ENCODE measurements around the gene SPATA45. TPM values are rescaled to one million over a fixed set of nuclear protein-coding genes. Genes with fewer than 3 reads are reported as not detected.

Gene SPATA45
- polyA plus RNA-seq, 1 of the 3 experiments (the other 2 are of a cell fraction), result not detected

DNA sequence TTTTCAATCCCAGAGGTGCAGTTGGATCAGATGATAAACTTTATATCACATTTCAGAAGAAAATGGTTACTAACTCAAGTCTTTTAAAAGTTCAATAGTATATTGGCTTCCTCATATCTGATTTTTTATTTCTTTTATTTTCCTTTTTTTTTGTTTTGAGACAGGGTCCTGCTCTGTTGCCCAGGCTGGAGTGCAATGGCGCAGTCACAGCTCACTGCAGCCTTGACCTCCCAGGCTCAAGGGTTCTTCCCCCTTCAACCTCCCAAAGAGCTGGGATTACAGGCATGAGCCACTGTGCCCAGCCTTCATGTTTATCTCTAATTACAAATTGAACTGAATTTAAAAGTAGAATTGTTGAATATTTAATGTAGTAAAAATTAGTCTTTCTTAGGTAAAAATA lies 24.5 kb upstream of the SPATA45 start:
- H2AFZ ChIP-seq (ENCODE audit: low read depth), result no peak overlapping the region
- DNase-seq, result no peak
- H3K36me3 ChIP-seq (replicated peaks in 1 of 2; ENCODE audit: control insufficient read depth in 1 of 2, insufficient read depth in 2 of 2, low read length in 1 of 2), result peaks cover 31 to 48% of the 10 kb centered on the region in 2 experiments
- TF ChIP-seq, protein P1, sequence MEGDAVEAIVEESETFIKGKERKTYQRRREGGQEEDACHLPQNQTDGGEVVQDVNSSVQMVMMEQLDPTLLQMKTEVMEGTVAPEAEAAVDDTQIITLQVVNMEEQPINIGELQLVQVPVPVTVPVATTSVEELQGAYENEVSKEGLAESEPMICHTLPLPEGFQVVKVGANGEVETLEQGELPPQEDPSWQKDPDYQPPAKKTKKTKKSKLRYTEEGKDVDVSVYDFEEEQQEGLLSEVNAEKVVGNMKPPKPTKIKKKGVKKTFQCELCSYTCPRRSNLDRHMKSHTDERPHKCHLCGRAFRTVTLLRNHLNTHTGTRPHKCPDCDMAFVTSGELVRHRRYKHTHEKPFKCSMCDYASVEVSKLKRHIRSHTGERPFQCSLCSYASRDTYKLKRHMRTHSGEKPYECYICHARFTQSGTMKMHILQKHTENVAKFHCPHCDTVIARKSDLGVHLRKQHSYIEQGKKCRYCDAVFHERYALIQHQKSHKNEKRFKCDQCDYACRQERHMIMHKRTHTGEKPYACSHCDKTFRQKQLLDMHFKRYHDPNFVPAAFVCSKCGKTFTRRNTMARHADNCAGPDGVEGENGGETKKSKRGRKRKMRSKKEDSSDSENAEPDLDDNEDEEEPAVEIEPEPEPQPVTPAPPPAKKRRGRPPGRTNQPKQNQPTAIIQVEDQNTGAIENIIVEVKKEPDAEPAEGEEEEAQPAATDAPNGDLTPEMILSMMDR (IDR thresholded peaks at IDR 0.05), result no peak
- TF ChIP-seq, protein P2, sequence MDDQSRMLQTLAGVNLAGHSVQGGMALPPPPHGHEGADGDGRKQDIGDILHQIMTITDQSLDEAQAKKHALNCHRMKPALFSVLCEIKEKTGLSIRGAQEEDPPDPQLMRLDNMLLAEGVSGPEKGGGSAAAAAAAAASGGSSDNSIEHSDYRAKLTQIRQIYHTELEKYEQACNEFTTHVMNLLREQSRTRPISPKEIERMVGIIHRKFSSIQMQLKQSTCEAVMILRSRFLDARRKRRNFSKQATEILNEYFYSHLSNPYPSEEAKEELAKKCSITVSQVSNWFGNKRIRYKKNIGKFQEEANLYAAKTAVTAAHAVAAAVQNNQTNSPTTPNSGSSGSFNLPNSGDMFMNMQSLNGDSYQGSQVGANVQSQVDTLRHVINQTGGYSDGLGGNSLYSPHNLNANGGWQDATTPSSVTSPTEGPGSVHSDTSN (IDR thresholded peaks at IDR 0.05), result no peak
- no peak for TF ChIP-seq SIN3A (IDR thresholded peaks at IDR 0.05; ENCODE audit: borderline replicate concordance, low read depth, low read length)
- TF ChIP-seq RFX5 (IDR thresholded peaks at IDR 0.05; ENCODE audit: low read length), result no peak
- TF ChIP-seq NRF1 (IDR thresholded peaks at IDR 0.05; ENCODE audit: low read depth, low read length), result no peak
- TF ChIP-seq, protein P3, sequence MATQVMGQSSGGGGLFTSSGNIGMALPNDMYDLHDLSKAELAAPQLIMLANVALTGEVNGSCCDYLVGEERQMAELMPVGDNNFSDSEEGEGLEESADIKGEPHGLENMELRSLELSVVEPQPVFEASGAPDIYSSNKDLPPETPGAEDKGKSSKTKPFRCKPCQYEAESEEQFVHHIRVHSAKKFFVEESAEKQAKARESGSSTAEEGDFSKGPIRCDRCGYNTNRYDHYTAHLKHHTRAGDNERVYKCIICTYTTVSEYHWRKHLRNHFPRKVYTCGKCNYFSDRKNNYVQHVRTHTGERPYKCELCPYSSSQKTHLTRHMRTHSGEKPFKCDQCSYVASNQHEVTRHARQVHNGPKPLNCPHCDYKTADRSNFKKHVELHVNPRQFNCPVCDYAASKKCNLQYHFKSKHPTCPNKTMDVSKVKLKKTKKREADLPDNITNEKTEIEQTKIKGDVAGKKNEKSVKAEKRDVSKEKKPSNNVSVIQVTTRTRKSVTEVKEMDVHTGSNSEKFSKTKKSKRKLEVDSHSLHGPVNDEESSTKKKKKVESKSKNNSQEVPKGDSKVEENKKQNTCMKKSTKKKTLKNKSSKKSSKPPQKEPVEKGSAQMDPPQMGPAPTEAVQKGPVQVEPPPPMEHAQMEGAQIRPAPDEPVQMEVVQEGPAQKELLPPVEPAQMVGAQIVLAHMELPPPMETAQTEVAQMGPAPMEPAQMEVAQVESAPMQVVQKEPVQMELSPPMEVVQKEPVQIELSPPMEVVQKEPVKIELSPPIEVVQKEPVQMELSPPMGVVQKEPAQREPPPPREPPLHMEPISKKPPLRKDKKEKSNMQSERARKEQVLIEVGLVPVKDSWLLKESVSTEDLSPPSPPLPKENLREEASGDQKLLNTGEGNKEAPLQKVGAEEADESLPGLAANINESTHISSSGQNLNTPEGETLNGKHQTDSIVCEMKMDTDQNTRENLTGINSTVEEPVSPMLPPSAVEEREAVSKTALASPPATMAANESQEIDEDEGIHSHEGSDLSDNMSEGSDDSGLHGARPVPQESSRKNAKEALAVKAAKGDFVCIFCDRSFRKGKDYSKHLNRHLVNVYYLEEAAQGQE (IDR thresholded peaks at IDR 0.05; ENCODE audit: low read depth, low read length), result no peak
- TF ChIP-seq EZH2phosphoT487 (IDR thresholded peaks at IDR 0.05; ENCODE audit: borderline replicate concordance, low read depth), result no peak
- TF ChIP-seq, protein P4, sequence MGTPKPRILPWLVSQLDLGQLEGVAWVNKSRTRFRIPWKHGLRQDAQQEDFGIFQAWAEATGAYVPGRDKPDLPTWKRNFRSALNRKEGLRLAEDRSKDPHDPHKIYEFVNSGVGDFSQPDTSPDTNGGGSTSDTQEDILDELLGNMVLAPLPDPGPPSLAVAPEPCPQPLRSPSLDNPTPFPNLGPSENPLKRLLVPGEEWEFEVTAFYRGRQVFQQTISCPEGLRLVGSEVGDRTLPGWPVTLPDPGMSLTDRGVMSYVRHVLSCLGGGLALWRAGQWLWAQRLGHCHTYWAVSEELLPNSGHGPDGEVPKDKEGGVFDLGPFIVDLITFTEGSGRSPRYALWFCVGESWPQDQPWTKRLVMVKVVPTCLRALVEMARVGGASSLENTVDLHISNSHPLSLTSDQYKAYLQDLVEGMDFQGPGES (IDR thresholded peaks at IDR 0.05; ENCODE audit: low read depth, low read length), result no peak
- no peak for TF ChIP-seq EP300 (IDR thresholded peaks at IDR 0.05; ENCODE audit: borderline replicate concordance in 1 of 2, low read depth in 1 of 2, low read length in 1 of 2)
- TF ChIP-seq NFIC (IDR thresholded peaks at IDR 0.05; ENCODE audit: borderline replicate concordance), result no peak
- no peak for TF ChIP-seq ELF1 (IDR thresholded peaks at IDR 0.05)
- TF ChIP-seq YY1 (IDR thresholded peaks at IDR 0.05; ENCODE audit: low read depth), result no peak
- TF ChIP-seq, protein P5, sequence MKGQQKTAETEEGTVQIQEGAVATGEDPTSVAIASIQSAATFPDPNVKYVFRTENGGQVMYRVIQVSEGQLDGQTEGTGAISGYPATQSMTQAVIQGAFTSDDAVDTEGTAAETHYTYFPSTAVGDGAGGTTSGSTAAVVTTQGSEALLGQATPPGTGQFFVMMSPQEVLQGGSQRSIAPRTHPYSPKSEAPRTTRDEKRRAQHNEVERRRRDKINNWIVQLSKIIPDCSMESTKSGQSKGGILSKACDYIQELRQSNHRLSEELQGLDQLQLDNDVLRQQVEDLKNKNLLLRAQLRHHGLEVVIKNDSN (IDR thresholded peaks at IDR 0.05; ENCODE audit: borderline replicate concordance, low read depth), result no peak
- no peak for TF ChIP-seq RCOR1 (IDR thresholded peaks at IDR 0.05; ENCODE audit: low read length)
- no peak for TF ChIP-seq SMC3 (IDR thresholded peaks at IDR 0.05; ENCODE audit: low read depth, low read length)
- TF ChIP-seq, protein P6, sequence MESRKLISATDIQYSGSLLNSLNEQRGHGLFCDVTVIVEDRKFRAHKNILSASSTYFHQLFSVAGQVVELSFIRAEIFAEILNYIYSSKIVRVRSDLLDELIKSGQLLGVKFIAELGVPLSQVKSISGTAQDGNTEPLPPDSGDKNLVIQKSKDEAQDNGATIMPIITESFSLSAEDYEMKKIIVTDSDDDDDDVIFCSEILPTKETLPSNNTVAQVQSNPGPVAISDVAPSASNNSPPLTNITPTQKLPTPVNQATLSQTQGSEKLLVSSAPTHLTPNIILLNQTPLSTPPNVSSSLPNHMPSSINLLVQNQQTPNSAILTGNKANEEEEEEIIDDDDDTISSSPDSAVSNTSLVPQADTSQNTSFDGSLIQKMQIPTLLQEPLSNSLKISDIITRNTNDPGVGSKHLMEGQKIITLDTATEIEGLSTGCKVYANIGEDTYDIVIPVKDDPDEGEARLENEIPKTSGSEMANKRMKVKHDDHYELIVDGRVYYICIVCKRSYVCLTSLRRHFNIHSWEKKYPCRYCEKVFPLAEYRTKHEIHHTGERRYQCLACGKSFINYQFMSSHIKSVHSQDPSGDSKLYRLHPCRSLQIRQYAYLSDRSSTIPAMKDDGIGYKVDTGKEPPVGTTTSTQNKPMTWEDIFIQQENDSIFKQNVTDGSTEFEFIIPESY (IDR thresholded peaks at IDR 0.05; ENCODE audit: borderline replicate concordance, low read depth), result no peak
- no peak for TF ChIP-seq MEF2A (IDR thresholded peaks at IDR 0.05; ENCODE audit: borderline replicate concordance, low read depth)
- ChIA-PET POLR2A (no interaction called here), CTCF (interaction anchor here (1.2 kb wide), 2 partner anchors 14 to 57 kb away, joined by 3 read pairs; partner anchors contain the start of gene FLVCR1)
- no peaks in the 10 kb centered on the region for H4K20me1 ChIP-seq (ENCODE audit: insufficient read depth)
- no peaks in the 10 kb centered on the region for H3K4me1 ChIP-seq (ENCODE audit: control insufficient read depth in 1 of 2, insufficient read depth in 2 of 2, low read depth in 1 of 2, low read length in 1 of 2)
- no peak overlapping the region for H3K27ac ChIP-seq (ENCODE audit: low read depth in 2 of 2, low read length in 1 of 2)
- H3K4me3 ChIP-seq (ENCODE audit: low read depth in 2 of 2, low read length in 1 of 2), result no peak overlapping the region
- no peak overlapping the region for H3K4me2 ChIP-seq
- 95% methylated on average over 1 of the region's 1 CpG for WGBS (ENCODE audit: low lambda C conversion rate)
- H3K27me3 ChIP-seq (ENCODE audit: insufficient read depth), result no peaks in the 10 kb centered on the region
- no peak overlapping the region for H3K9ac ChIP-seq
- no peaks in the 10 kb centered on the region; the same call in 1 of the 2 replicates for H3K79me2 ChIP-seq (ENCODE audit: insufficient read depth)
- H3K9me3 ChIP-seq, result no peaks in the 10 kb centered on the region
- no peaks in the 10 kb centered on the region for H3K9me2 ChIP-seq
- H3F3A ChIP-seq (replicated peaks; ENCODE audit: insufficient read depth), result peaks cover 4% of the 10 kb centered on the region
